Ammon's horn (tissue), 1 donor: ENCODE data around the gene HDAC9.

ENCODE experiments used
- DNase-seq: peaks from one replicate; pipeline ENCODE4 v3.0.0-alpha.2; 2016; ENCODE audit warnings: low spot score

HDAC9 gene

GRCh38 chr7:18663321-18663720 is 167.8 kb downstream of the HDAC9 start:
- DNase-seq = no peak

GRCh38 chr7:18666107-18666728 is 170.7 kb downstream of the HDAC9 start:
- DNase-seq = peak; percentile 94

GRCh38 chr7:18667466-18667865 is 171.9 kb downstream of the HDAC9 start:
- DNase-seq = no peak

GRCh38 chr7:18671176-18671575 is 175.6 kb downstream of the HDAC9 start:
- DNase-seq = no peak

- no peak for DNase-seq
Observed at GRCh38 chr7:18675579-18675978, 180.0 kb downstream of the HDAC9 start.

GRCh38 chr7:18679261-18679660 is 183.7 kb downstream of the HDAC9 start:
- DNase-seq = no peak

- DNase-seq = peak; percentile 25
Observed at GRCh38 chr7:18680576-18680975, 185.0 kb downstream of the HDAC9 start.

GRCh38 chr7:18684916-18685315 is 189.4 kb downstream of the HDAC9 start:
- no peak for DNase-seq

GRCh38 chr7:18685971-18686370 is 190.4 kb downstream of the HDAC9 start:
- DNase-seq = no peak

- DNase-seq = no peak
Observed at GRCh38 chr7:18689551-18689950, 194.0 kb downstream of the HDAC9 start.

GRCh38 chr7:18693406-18693805 is 197.9 kb downstream of the HDAC9 start:
- peak; percentile 4 for DNase-seq

GRCh38 chr7:18693816-18694215 is 198.3 kb downstream of the HDAC9 start:
- no peak for DNase-seq

GRCh38 chr7:18694484-18694883 is 198.9 kb downstream of the HDAC9 start:
- DNase-seq = no peak

- no peak for DNase-seq
Observed at GRCh38 chr7:18694911-18695310, 199.4 kb downstream of the HDAC9 start.

- DNase-seq = no peak
Observed at GRCh38 chr7:18698258-18698734, 202.7 kb downstream of the HDAC9 start.

GRCh38 chr7:18700147-18700546 is 204.6 kb downstream of the HDAC9 start:
- no peak for DNase-seq

GRCh38 chr7:18702071-18702829 is 206.7 kb downstream of the HDAC9 start:
- DNase-seq = no peak

- DNase-seq = no peak
Observed at GRCh38 chr7:18703685-18704084, 208.1 kb downstream of the HDAC9 start.

- no peak for DNase-seq
Observed at GRCh38 chr7:18706670-18707069, 211.1 kb downstream of the HDAC9 start.

GRCh38 chr7:18708204-18708603 is 212.7 kb downstream of the HDAC9 start:
- DNase-seq = no peak

GRCh38 chr7:18715988-18716387 is 220.4 kb downstream of the HDAC9 start:
- DNase-seq = peak; percentile 6

- no peak for DNase-seq
Observed at GRCh38 chr7:18721429-18721828, 225.9 kb downstream of the HDAC9 start.

- DNase-seq = no peak
Observed at GRCh38 chr7:18724318-18724717, 228.8 kb downstream of the HDAC9 start.
